Ishikawa (cell line): Measurements from ENCODE around the gene PRPF19.

Experiments
- CREB1 ChIP-seq: IDR thresholded peaks from 2 replicates; pipeline ENCODE4 v1.6.1; 2012; ENCODE audit warnings: low read depth
- MAX ChIP-seq: IDR thresholded peaks from 2 replicates; pipeline ENCODE4 v1.6.1; 2012
- REST ChIP-seq: IDR thresholded peaks from 2 replicates; pipeline ENCODE4 v1.6.1; 2012; ENCODE audit warnings: low read depth, mild to moderate bottlenecking
- TCF12 ChIP-seq: IDR thresholded peaks from 2 replicates; pipeline ENCODE4 v1.6.1; 2012; ENCODE audit warnings: low read depth
- YY1 ChIP-seq: IDR thresholded peaks from 2 replicates; pipeline ENCODE4 v1.6.1; 2012; ENCODE audit warnings: low read depth

GRCh38 chr11:60916669-60917206 is 10.4 kb upstream of the PRPF19 start:
- TF ChIP-seq YY1 = no peak
- no peak for TF ChIP-seq MAX
- no peak for TF ChIP-seq TCF12
- no peak for TF ChIP-seq CREB1
- no peak for TF ChIP-seq REST
